ENCODE data around the gene HIVEP3.

HIVEP3 gene

DNA sequence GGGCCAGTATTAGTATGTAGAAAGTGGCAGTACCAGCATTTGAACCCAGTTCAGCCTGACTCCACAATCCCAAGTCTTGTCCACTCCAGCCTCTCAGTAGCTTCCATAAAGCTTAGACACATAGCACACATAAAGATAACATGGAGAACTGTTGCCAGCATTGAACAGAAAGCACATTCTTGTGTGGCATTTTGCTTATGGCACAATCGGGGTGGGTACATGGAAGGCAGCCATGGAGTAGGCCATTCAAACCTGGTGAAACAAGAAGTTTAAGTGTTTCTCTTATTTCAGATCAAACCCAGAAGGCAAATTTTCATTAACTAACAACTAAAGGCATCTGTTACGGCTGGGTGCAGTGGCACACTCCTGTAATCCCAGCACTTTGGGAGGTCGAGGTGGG, 102.7 kb downstream of the HIVEP3 start:
- H3K4me3 ChIP-seq (ENCODE audit: low read length) = no peak overlapping the region
- no peak for DNase-seq (ENCODE audit: low read depth)
- no peak for TF ChIP-seq CTCF (conservative IDR thresholded peaks at IDR 0.05; ENCODE audit: low read length)

DNA sequence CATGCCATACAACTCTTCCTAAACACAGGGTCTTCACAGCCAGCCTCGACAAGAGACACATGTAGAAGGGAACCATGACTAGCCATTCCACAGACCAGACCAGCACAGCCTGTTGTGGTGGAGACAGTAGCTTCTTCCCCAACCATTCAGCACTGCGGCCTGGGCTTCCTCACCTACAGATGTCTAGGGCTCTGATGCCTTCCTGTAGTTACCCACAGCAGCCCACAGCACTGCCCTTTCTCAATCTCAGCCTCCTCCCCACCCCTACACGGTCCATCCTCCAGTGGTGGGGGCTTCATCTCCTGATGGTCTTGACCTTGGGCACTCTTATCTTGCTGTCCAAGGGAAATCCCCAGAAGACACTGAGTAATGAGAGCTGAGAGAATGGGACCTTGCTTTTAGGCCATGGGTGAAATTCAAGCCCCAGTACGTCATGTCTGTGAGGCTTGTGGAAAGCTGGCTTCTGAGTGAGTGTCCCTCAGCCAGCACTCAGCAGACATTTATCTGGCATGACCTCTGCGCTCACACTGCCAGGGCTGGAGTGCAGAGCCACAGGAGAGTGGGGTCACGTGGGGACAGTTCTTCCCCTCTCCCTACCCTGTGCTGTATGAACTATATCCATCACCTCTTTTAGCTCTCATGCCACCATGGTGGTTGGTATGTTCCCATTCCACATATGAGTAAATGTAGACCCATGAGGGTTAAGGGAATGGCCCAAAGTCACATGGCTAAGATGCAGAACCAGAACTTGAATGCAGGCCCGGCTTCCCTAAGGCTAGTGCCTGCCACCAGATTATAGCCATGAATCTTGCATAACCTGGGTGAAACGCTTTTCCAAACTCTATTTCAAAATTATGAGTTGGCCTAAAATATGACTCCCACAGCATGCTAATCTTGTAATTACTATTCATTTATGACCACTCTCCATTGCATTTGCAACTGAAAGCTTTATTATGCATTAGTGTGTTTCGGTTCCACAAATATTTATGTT, 104.7 kb downstream of the HIVEP3 start:
- no peak for DNase-seq (ENCODE audit: low read depth)
- no peak overlapping the region for H3K4me3 ChIP-seq (ENCODE audit: low read length)
- no peak for TF ChIP-seq CTCF (conservative IDR thresholded peaks at IDR 0.05; ENCODE audit: low read length)

- TF ChIP-seq CTCF (conservative IDR thresholded peaks at IDR 0.05; ENCODE audit: low read length) = no peak
- DNase-seq (ENCODE audit: low read depth) = no peak
- no peak overlapping the region for H3K4me3 ChIP-seq (ENCODE audit: low read length)
Measured at GRCh38 chr1:41813226-41813625, 105.5 kb downstream of the HIVEP3 start.

DNA sequence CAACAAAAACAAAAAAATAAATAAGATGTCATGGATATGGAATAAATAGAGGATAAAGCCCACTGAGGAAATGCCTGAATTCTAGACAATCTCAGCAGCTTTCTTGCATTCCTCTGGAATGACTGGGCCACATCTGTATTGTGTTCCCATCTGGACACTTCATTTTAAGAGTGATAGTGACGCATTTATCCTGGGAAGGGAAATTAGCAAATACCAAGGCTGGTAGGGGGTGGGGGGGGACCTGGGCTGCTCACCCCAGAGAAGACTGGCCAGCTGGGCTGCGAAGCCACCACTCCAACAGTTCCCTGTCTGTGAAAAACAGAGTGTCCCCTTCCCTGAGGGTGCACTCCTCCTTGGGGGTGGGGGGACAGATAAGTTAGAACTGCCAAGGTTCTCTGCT, 106.3 kb downstream of the HIVEP3 start:
- TF ChIP-seq CTCF (conservative IDR thresholded peaks at IDR 0.05; ENCODE audit: low read length) = no peak
- H3K4me3 ChIP-seq (ENCODE audit: low read length) = no peak overlapping the region
- DNase-seq (ENCODE audit: low read depth) = peak; percentile 96

- DNase-seq (ENCODE audit: low read depth) = peak; percentile 78
- peak; percentile 78 for TF ChIP-seq CTCF (conservative IDR thresholded peaks at IDR 0.05; ENCODE audit: low read length)
- H3K4me3 ChIP-seq (ENCODE audit: low read length) = no peak overlapping the region
Measured at GRCh38 chr1:41812051-41812450, 106.7 kb downstream of the HIVEP3 start.

GRCh38 chr1:41811051-41811795, 107.5 kb downstream of the HIVEP3 start:
- peak; percentile 28 for DNase-seq (ENCODE audit: low read depth)
- no peak for TF ChIP-seq CTCF (conservative IDR thresholded peaks at IDR 0.05; ENCODE audit: low read length)
- no peak overlapping the region for H3K4me3 ChIP-seq (ENCODE audit: low read length)

Measured in AG10803 (cell line).